T-helper 1 cell (primary cell): ENCODE measurements around the gene TNFAIP3.

ENCODE experiments used
- DNase-seq, 5 donors: peaks; one replicate each; pipeline ENCODE4 v3.0.0-alpha.2; 2012 to 2020

Gene TNFAIP3

DNA sequence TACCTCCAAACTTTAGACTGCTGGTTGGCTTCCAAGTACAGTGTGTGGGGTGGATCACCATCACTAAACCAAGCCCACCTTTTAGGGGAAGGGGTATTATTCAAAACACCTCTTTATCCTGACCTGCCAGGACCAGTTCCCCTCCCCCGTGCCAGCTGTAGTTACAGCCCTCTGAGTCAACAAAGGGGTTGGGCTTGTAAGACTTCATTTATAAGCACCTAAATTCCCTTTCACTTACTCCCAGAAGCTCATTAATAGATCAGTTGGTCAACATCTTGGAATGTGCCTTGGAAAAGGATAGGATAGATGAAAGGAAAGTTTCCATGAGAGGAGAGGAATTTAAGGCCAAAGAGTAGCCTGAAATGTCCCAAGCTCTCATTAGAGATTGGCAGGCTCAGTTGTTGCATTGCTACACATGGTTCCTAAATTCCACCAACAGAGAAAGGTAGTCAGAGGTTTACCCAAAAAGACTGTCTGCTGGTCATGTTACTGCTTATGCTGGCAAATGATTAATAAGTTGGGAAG is 59.2 kb downstream of the TNFAIP3 start:
- DNase-seq, result no peak

DNA sequence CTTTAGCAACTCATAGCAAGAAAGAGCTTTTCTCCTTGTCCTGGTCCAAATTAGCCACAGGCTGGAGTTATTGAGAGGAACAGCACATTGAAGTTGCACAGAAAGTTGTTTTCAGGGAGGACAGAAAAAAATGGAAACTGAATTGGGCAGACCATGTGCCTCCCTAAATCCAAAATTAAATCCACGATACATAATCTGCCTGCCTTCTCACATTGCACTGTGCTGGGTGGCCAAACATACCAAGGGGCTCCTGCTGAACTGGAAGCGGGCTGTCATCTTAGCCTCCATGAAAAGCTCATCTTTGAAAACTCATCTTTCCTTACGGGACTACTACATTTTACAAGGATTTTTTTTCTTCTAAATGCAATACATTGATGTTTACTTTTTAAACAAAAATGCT is 59.9 kb downstream of the TNFAIP3 start:
- no peak for DNase-seq

DNA sequence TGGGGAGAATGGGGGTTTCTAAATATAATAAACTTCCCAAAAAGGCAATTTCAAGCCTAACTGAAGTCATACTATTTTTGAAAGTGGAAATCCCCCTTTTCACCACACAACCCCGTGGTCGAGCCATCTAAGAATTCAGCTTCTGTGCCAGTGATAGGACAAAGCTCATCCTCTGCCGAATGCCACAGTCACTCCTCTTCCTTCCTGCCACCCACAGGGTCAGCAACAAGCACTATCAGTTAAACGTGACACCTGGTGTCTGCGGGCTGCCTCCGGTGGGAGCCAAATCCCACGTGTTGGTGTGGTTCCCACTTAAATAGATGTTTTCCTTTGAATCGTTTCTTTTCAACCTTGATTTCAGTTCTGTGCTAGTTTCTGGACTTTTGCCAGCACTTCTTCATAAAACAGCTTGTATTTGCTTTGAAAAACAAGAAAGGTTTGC is 60.7 kb downstream of the TNFAIP3 start:
- peak; percentile 50 to 89 (median 69) for DNase-seq

GRCh38 chr6:137928286-137928685 is 61.2 kb downstream of the TNFAIP3 start:
- peak in 1 of 5 donors; percentile 27 for DNase-seq

DNA sequence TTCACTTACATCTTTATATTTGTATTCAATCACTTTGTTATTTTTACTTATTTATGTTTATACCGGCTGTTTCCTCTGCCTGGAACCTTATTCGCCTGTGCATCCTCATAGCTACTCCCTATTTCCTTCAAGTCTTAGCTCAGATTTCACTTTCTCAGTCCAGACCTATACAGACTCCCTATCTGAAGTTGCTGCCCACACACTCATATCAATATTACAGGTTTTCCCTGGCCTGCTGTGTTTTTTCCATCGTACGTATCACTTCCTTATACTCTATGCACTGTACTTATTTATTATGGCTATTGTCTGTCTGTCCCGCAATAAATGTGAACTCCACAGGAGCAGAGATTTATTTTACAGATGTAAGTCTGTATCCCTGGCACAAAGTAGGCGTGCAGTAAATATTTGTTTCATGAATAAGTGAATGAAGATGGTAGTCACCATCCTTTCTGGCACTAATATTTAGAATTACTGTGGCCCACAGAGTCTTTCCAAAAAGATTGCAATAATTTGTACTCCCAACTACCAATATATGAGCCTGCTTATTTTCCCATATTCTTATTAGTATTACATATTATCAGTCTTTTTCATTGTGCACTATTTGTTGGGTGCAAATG is 64.9 kb downstream of the TNFAIP3 start:
- DNase-seq, result no peak
